ENCODE data around the gene ANKRA2. TPM values are rescaled to one million over a fixed set of nuclear protein-coding genes. Genes with fewer than 3 reads are reported as not detected.
A peak's percentile ranks its signal among the peaks of the same experiment; 100 is the strongest.

The ANKRA2 gene
- total and polyA plus RNA-seq, 2 of the 4 experiments (the other 2 are of a cell fraction) = 10.8 to 12.5 TPM

DNA sequence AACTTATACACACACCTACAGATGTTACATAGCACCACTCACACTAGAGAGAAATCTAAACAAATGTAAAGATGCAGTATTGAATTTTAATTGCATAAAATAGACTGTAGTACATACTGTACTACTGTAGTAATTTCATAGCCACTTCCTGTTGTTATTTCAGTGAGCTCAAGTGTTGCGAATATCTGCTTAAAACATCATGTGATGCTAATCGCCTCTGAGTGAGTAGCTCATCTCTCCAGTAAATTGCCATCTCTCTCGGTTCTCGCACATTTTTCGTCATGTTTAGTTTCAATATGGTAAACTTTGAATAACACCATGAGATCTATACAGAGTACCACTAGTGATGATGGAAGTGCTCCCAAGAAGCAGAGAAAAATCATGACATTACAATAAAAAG lies 38.6 kb upstream of the ANKRA2 start:
- dilution Hi-C loops (cut with HindIII; ENCODE audit: low sequenced_read_pairs, unreplicated experiment) = no loop called here
- BruUV-seq (replicated peaks) = no TSS peak
- POLR2A ChIA-PET (ENCODE audit: unreplicated experiment) = interaction anchor here (0.6 kb wide), 1 partner anchor 96 kb away, joined by 3 read pairs; no protein-coding TSS in a partner anchor

More for the DNA sequence above, 38.6 kb upstream of the ANKRA2 start:
- H2AK5ac ChIP-seq (ENCODE audit: low read depth, low read length) = no peak overlapping the region
- intact Hi-C loops (cut with micrococcal nuclease) (no loop called here), in situ Hi-C loops (cut with MboI; ENCODE audit: low sequenced_read_pairs) (no loop called here)
- peaks cover 9% of the 10 kb centered on the region for H3K4me1 ChIP-seq (ENCODE audit: control insufficient read depth, insufficient read depth, low read length)
- H3K36me3 ChIP-seq (ENCODE audit: control insufficient read depth, insufficient read depth, low read length) = no peaks in the 10 kb centered on the region
- H2BK5ac ChIP-seq (ENCODE audit: low read depth, low read length, poor library complexity, severe bottlenecking) = no peak overlapping the region
- H3K4me2 ChIP-seq (ENCODE audit: low read depth, low read length) = no peak overlapping the region
- H3K23ac ChIP-seq (ENCODE audit: low read depth, low read length) = no peak overlapping the region
- DNase-seq (no peak), ATAC-seq (ENCODE audit: low read depth) (no peak)
- H3K79me1 ChIP-seq (ENCODE audit: low read depth in 1 of 2, low read length in 2 of 2) = no peaks in the 10 kb centered on the region; a peak in 1 of 4 replicates
- no peak overlapping the region for H3K56ac ChIP-seq (ENCODE audit: extremely low read depth, insufficient read depth, low read length)
- no peak overlapping the region for H4K8ac ChIP-seq (ENCODE audit: low read depth in 2 of 2, low read length in 2 of 2)
- H2BK20ac ChIP-seq (ENCODE audit: low read depth, low read length) = 0 out of 2 replicates have a peak overlapping the region, but pooled peaks have one; percentile 2
- CTCF ChIA-PET = interaction anchor here (1.2 kb wide), 1 partner anchor 22 kb away, joined by 3 read pairs; the partner anchor contains the start of gene ARHGEF28
- H3K9ac ChIP-seq (ENCODE audit: low read depth, low read length) = no peak overlapping the region
- H2AK9ac ChIP-seq (replicated peaks; ENCODE audit: low read depth, low read length, poor library complexity) = no peak overlapping the region
- H4K91ac ChIP-seq (ENCODE audit: insufficient read depth, low read depth, low read length) = no peak overlapping the region
- no peaks in the 10 kb centered on the region for H4K20me1 ChIP-seq (ENCODE audit: insufficient read depth, low read length)
- no peak overlapping the region for H4K5ac ChIP-seq (ENCODE audit: low read depth, low read length)
- no peak overlapping the region for H2BK15ac ChIP-seq (ENCODE audit: low read depth, low read length)
- no peak overlapping the region for H2AFZ ChIP-seq (replicated peaks; ENCODE audit: low read length, poor library complexity)
- H3K4ac ChIP-seq (ENCODE audit: low read depth, low read length) = no peak overlapping the region
- no peak overlapping the region for H3K18ac ChIP-seq (ENCODE audit: low read depth, low read length)
- no peak overlapping the region for H2BK120ac ChIP-seq (ENCODE audit: low read depth, low read length)
- no peak overlapping the region for H3K4me3 ChIP-seq (ENCODE audit: insufficient read depth, low read depth, low read length)
- H3K9me3 ChIP-seq (ENCODE audit: control insufficient read depth, insufficient read depth, low read length) = no peaks in the 10 kb centered on the region
- no peak overlapping the region for H3K27ac ChIP-seq (ENCODE audit: insufficient read depth, low read length)
- H3K27me3 ChIP-seq (ENCODE audit: control insufficient read depth, insufficient read depth, low read length) = no peaks in the 10 kb centered on the region
- WGBS, 2 experiments (ENCODE audit: extremely low coverage in 2 of 2, insufficient read length in 1 of 2) = no CpG with 5 or more reads among the region's 5 CpGs
- no peak overlapping the region for H3K14ac ChIP-seq (replicated peaks; ENCODE audit: low read depth, low read length)
- peaks cover 10% of the 10 kb centered on the region for H3K9me1 ChIP-seq (ENCODE audit: insufficient read depth, low read length)
- TF ChIP-seq NFE2L2 (IDR thresholded peaks at IDR 0.05; ENCODE audit: low read depth, low read length) = no peak
- TF ChIP-seq, protein P1, sequence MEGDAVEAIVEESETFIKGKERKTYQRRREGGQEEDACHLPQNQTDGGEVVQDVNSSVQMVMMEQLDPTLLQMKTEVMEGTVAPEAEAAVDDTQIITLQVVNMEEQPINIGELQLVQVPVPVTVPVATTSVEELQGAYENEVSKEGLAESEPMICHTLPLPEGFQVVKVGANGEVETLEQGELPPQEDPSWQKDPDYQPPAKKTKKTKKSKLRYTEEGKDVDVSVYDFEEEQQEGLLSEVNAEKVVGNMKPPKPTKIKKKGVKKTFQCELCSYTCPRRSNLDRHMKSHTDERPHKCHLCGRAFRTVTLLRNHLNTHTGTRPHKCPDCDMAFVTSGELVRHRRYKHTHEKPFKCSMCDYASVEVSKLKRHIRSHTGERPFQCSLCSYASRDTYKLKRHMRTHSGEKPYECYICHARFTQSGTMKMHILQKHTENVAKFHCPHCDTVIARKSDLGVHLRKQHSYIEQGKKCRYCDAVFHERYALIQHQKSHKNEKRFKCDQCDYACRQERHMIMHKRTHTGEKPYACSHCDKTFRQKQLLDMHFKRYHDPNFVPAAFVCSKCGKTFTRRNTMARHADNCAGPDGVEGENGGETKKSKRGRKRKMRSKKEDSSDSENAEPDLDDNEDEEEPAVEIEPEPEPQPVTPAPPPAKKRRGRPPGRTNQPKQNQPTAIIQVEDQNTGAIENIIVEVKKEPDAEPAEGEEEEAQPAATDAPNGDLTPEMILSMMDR (conservative IDR thresholded peaks at IDR 0.05; ENCODE audit: low read depth, low read length) = no peak
- TF ChIP-seq POLR2A (IDR thresholded peaks at IDR 0.05; ENCODE audit: low read depth, low read length) = no peak
- TF ChIP-seq SMC3 (IDR thresholded peaks at IDR 0.05; ENCODE audit: low read depth, low read length) = no peak
